BE2C (cell line): ENCODE measurements around the gene SPTLC3.

Experiments
- DNase-seq: peaks from one replicate; pipeline ENCODE4 v3.0.0-alpha.2; 2020
- H3K27me3 ChIP-seq: fragments of 250-450 bp; sonication (Bioruptor Pico); 2 replicates; pipeline ENCODE4 v1.5.1; 2020; ENCODE audit warnings: mild to moderate bottlenecking
- H3K36me3 ChIP-seq: fragments of 250-450 bp; sonication (Bioruptor Pico); 2 replicates; pipeline ENCODE4 v1.5.1; 2020; ENCODE audit warnings: mild to moderate bottlenecking
- H3K4me1 ChIP-seq: fragments of 250-450 bp; sonication (Bioruptor Pico); 2 replicates; pipeline ENCODE4 v1.5.1; 2020
- H3K4me3 ChIP-seq: 2 replicates; pipeline ENCODE4 v1.5.1; 2011; ENCODE audit warnings: low read depth, low read length
- H3K9me3 ChIP-seq: fragments of 250-450 bp; sonication (Bioruptor Pico); 2 replicates; pipeline ENCODE4 v1.5.1; 2020
- TF ChIP-seq, protein P1 (sequence below): IDR thresholded peaks from 2 replicates; pipeline ENCODE4 v1.5.1; 2012; ENCODE audit warnings: mild to moderate bottlenecking, low read depth, low read length

SPTLC3 gene

DNA sequence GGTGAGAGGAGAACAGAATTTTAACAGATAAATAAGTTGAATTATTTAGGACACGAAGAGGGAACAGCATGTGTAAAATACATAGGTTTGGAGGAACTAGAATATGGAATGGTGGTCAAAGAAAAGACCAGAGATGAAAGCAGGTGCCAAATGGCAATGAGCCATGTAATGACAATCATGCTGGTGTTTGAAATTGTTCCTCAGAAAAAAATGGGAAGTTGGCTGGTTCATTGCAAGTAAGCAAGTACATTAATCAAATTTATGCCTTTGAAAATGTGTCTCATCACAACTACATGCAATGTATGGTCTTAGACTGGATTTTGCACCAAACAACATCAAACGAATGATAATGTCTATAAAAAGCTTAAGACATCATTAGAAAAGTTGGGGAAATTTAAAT lies 83.3 kb downstream of the SPTLC3 start:
- Histone ChIP-seq H3K4me3 (no peak overlapping the region), H3K4me1 (no peaks in the 10 kb centered on the region), H3K27me3 (peaks cover 13% of the 10 kb centered on the region), H3K36me3 (no peaks in the 10 kb centered on the region), H3K9me3 (no peaks in the 10 kb centered on the region)
- TF ChIP-seq, protein P1, sequence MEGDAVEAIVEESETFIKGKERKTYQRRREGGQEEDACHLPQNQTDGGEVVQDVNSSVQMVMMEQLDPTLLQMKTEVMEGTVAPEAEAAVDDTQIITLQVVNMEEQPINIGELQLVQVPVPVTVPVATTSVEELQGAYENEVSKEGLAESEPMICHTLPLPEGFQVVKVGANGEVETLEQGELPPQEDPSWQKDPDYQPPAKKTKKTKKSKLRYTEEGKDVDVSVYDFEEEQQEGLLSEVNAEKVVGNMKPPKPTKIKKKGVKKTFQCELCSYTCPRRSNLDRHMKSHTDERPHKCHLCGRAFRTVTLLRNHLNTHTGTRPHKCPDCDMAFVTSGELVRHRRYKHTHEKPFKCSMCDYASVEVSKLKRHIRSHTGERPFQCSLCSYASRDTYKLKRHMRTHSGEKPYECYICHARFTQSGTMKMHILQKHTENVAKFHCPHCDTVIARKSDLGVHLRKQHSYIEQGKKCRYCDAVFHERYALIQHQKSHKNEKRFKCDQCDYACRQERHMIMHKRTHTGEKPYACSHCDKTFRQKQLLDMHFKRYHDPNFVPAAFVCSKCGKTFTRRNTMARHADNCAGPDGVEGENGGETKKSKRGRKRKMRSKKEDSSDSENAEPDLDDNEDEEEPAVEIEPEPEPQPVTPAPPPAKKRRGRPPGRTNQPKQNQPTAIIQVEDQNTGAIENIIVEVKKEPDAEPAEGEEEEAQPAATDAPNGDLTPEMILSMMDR, result no peak
- DNase-seq, result no peak

DNA sequence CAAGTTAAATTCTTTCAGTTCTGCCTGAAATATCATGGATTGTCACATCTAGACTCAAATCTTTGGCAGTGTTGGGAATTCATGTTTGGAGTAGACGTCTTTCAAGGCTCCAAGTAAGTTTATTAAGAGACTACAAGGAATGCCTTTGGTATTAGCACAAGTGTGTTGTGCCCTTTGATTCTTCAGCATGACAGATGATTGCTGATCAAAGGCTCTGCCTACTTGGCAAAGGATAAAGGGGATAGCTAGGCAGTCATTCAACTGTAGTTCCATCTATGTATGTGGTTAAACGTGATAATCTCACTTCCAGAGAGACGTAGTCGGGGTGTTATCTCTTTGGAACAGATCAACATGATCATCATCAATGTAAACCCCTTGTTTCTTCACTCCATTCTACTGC lies 86.2 kb downstream of the SPTLC3 start:
- TF ChIP-seq, protein P1, result no peak

DNA sequence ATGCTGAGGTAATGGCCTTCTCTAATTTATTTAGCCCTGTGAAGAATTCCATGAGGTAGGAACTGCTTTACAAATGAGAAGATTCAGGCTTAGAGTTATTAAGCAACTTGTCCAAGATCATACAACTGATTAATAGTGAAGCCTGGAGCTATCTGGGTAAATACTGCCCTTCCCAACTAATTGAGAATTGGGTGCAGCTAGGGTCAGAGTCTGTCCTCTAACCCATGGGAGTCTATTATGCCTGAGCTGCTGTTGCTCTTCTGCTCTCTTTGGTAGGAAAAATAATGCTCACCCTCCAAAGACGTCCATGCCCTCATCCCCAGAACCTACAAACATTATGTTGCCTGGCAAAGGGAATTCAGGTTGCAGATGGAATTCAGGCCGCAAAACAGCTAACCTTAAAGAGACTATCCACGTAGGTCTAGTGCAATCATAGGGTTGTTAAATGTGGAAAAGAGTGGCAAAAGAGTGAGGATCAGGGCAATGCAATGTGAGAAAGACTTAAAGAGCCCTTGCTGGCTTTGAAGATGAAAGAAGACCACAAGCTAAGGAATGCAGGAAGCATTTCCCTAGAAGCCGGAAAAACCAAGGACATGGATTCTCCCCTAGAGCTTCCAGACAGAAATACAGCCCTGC lies 90.1 kb downstream of the SPTLC3 start:
- DNase-seq, result no peak
- Histone ChIP-seq H3K27me3 (peaks cover 13% of the 10 kb centered on the region; the same call in 1 of the 2 replicates), H3K9me3 (no peaks in the 10 kb centered on the region), H3K36me3 (no peaks in the 10 kb centered on the region), H3K4me3 (no peak overlapping the region), H3K4me1 (no peaks in the 10 kb centered on the region)
- TF ChIP-seq, protein P1, result no peak

More for the DNA sequence above, 86.2 kb downstream of the SPTLC3 start:
- Histone ChIP-seq H3K4me3 (no peak overlapping the region), H3K4me1 (no peaks in the 10 kb centered on the region), H3K36me3 (no peaks in the 10 kb centered on the region), H3K9me3 (no peaks in the 10 kb centered on the region), H3K27me3 (peaks cover 13% of the 10 kb centered on the region)
- DNase-seq, result no peak

DNA sequence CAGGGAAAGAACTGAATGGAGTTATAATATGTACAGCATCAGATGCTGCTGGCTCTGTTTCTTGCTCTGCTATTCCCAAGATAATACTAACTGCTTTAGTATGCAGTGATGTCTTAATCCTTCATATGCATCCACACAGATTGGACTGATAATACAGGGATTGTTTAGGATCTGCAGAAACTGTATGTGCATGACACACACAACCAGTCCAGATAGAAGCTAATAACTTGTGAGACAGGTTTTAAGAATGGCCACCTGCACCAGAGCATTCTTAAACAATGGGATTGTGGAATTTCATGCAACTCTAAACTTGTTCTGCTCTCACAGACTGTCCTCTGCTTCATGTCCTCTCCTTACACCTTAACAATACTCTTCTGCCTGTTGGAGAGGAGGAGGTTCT lies 90.9 kb downstream of the SPTLC3 start:
- Histone ChIP-seq H3K4me1 (no peaks in the 10 kb centered on the region), H3K4me3 (no peak overlapping the region), H3K27me3 (peaks cover 7% of the 10 kb centered on the region; the same call in 1 of the 2 replicates), H3K36me3 (no peaks in the 10 kb centered on the region), H3K9me3 (no peaks in the 10 kb centered on the region)
- TF ChIP-seq, protein P1, result no peak
- DNase-seq, result no peak

DNA sequence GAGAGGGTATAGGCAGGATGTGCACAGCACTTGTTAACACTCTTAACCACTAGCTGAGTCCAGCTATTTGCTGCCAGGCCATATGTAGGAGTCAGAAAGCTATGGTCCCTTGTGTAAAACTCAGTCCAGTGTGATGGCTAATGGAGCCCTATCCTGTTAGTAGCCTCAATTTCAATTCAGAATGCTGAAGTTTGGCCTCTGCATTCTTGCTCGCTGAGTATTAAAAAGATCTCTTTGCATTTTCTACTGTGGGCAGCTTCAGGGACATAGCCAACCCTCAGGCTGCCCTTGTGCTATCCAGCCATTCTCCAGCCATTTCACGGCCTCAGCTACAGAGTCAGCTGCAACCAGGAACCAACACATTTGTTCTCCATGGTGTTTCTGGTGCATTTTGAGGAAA lies 92.5 kb downstream of the SPTLC3 start:
- TF ChIP-seq, protein P1, result no peak
- Histone ChIP-seq H3K4me3 (no peak overlapping the region), H3K9me3 (no peaks in the 10 kb centered on the region), H3K27me3 (no peaks in the 10 kb centered on the region), H3K4me1 (no peaks in the 10 kb centered on the region), H3K36me3 (no peaks in the 10 kb centered on the region)
- DNase-seq, result no peak

DNA sequence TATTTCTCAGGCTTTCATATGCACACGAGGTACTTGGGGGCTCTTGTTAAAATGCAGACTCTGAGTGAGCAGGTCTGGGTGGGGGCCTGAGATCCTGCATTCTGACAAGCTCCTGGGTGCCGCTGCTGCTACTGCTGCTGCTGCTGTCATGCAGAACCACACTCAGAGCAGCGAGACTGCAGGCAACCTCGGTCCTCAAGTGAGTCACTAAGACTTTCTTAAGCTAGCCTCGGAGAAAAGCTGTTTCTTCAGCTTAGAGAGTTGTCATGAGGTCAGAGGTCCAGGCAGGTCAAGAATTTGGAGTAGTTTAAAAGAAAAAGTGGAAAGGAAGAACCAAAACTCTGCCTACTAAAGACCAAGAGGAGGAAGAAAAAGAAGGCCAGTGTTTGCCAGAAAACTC lies 92.9 kb downstream of the SPTLC3 start:
- DNase-seq, result no peak
- H3K9me3 ChIP-seq, result no peaks in the 10 kb centered on the region
- TF ChIP-seq, protein P1, result no peak
- H3K27me3 ChIP-seq, result peaks cover 3% of the 10 kb centered on the region
- no peaks in the 10 kb centered on the region for H3K36me3 ChIP-seq
- H3K4me3 ChIP-seq, result no peak overlapping the region
- no peaks in the 10 kb centered on the region for H3K4me1 ChIP-seq
